HG02973 (cell line): ENCODE data around the gene HYOU1.
A peak's percentile ranks its signal among the peaks of the same experiment; 100 is the strongest.
"Not testable (repeated sequence)": the region's sequence is repeated elsewhere in the genome, so short reads cannot be mapped to it uniquely, and the experiment has no call there.

Experiments used
- ATAC-seq: cut with Tn5 transposase; IDR thresholded peaks from one replicate; pipeline ENCODE4 v1.9.1; 2021; ENCODE audit warnings: moderate library complexity; ENCODE audit not compliant: unreplicated experiment

The HYOU1 gene

GRCh38 chr11:119024430-119025098, 32.4 kb downstream of the HYOU1 start:
- no peak for ATAC-seq

- no peak for ATAC-seq
Measured at GRCh38 chr11:119023741-119024140, 33.3 kb downstream of the HYOU1 start.

GRCh38 chr11:119021631-119022030, 35.4 kb downstream of the HYOU1 start:
- no peak for ATAC-seq

- no peak for ATAC-seq
Measured at GRCh38 chr11:119019996-119020395, 37.0 kb downstream of the HYOU1 start.

- peak; percentile 79 for ATAC-seq
Measured at GRCh38 chr11:119018074-119018938, 38.7 kb downstream of the HYOU1 start, which contains the start of the genes RPS25 and TRAPPC4. Gene RPS25 (minus strand): TSS chr11:119018343. CDS start chr11:119018284, 59 bp downstream. Gene TRAPPC4 (plus strand): TSS chr11:119018766. CDS start chr11:119018796, 30 bp downstream.

- ATAC-seq, result not testable (repeated sequence)
Measured at GRCh38 chr11:119017377-119017776, 39.6 kb downstream of the HYOU1 start.

- ATAC-seq, result no peak
Measured at GRCh38 chr11:119016216-119017009, 40.6 kb downstream of the HYOU1 start.

- no peak for ATAC-seq
Measured at GRCh38 chr11:119015054-119015611, 41.9 kb downstream of the HYOU1 start.

GRCh38 chr11:119014209-119014924, 42.6 kb downstream of the HYOU1 start:
- ATAC-seq, result no peak

GRCh38 chr11:119012629-119013170, 44.3 kb downstream of the HYOU1 start:
- no peak for ATAC-seq

- ATAC-seq, result no peak
Measured at GRCh38 chr11:119011476-119012053, 45.4 kb downstream of the HYOU1 start.

GRCh38 chr11:119006656-119007055, 50.3 kb downstream of the HYOU1 start:
- ATAC-seq, result no peak

GRCh38 chr11:119000906-119001305, 56.1 kb downstream of the HYOU1 start:
- no peak for ATAC-seq

- ATAC-seq, result no peak
Measured at GRCh38 chr11:118998822-118999221, 58.2 kb downstream of the HYOU1 start.

GRCh38 chr11:118998388-118998717, 58.7 kb downstream of the HYOU1 start:
- peak; percentile 1 for ATAC-seq

GRCh38 chr11:118997627-118998387, 59.2 kb downstream of the HYOU1 start, which contains the start of gene CENATAC:
Gene CENATAC (plus strand): TSS chr11:118998138. CDS start chr11:118998198, 60 bp downstream.
- ATAC-seq, result peak; percentile 91

- peak; percentile 21 for ATAC-seq
Measured at GRCh38 chr11:118996926-118997626, 59.9 kb downstream of the HYOU1 start.
